GM23338 (cell line): ENCODE results near the gene SLC12A5. TPM values are rescaled to one million over a fixed set of nuclear protein-coding genes. Genes with fewer than 3 reads are reported as not detected.

ENCODE experiments used
- ATAC-seq: fragments of 200-7000 bp; cut with Tn5 transposase; 3 replicates; pipeline ENCODE4 v1.9.1; 2020
- DNase-seq: peaks from one replicate; pipeline ENCODE4 v3.0.0-alpha.2; 2015; ENCODE audit warnings: low spot score
- H2AFZ ChIP-seq: fragments of 200-600 bp; sonication (generic); 2 replicates; pipeline ENCODE4 v1.8.0; 2016; ENCODE audit warnings: antibody characterized with exemption, mild to moderate bottlenecking, moderate library complexity
- H3F3A ChIP-seq: fragments of 200-600 bp; sonication (generic); replicated peaks from 2 replicates; pipeline ENCODE4 v1.8.0; 2017; ENCODE audit warnings: antibody characterized with exemption, mixed run types, low read depth
- H3K27ac ChIP-seq: fragments of 200-600 bp; sonication (generic); 2 replicates; pipeline ENCODE4 v1.6.1; 2016; ENCODE audit warnings: low read depth
- H3K27me3 ChIP-seq: fragments of 200-600 bp; sonication (generic); 2 replicates; pipeline ENCODE4 v1.8.0; 2016; ENCODE audit warnings: mild to moderate bottlenecking, mixed run types, moderate library complexity; ENCODE audit not compliant: insufficient read depth
- H3K36me3 ChIP-seq: fragments of 200-600 bp; sonication (generic); 2 replicates; pipeline ENCODE4 v1.8.0; 2016; ENCODE audit warnings: mild to moderate bottlenecking; ENCODE audit not compliant: insufficient read depth
- H3K4me1 ChIP-seq: fragments of 200-600 bp; sonication (generic); 2 replicates; pipeline ENCODE4 v1.8.0; 2016; ENCODE audit warnings: mild to moderate bottlenecking, moderate library complexity; ENCODE audit not compliant: insufficient read depth
- H3K4me2 ChIP-seq: fragments of 200-600 bp; sonication (generic); 2 replicates; pipeline ENCODE4 v1.7.1; 2017; ENCODE audit warnings: mixed run types
- H3K4me3 ChIP-seq: fragments of 200-600 bp; sonication (generic); 2 replicates; pipeline ENCODE4 v1.6.1; 2016; ENCODE audit warnings: mixed run types
- H3K79me2 ChIP-seq: fragments of 200-600 bp; sonication (generic); replicated peaks from 2 replicates; pipeline ENCODE4 v1.8.0; 2017; ENCODE audit warnings: mild to moderate bottlenecking; ENCODE audit not compliant: insufficient read depth
- H3K9me2 ChIP-seq: fragments of 200-600 bp; sonication (generic); 2 replicates; pipeline ENCODE4 v1.8.0; 2017; ENCODE audit not compliant: insufficient read depth
- H4K20me1 ChIP-seq: fragments of 200-600 bp; sonication (generic); replicated peaks from 2 replicates; pipeline ENCODE4 v1.8.0; 2017; ENCODE audit warnings: mild to moderate bottlenecking; ENCODE audit not compliant: insufficient read depth
- H3K27ac Mint-ChIP-seq: 2 replicates; pipeline ENCODE4 v1.8.0; 2020; ENCODE audit warnings: inconsistent platforms, mild to moderate bottlenecking, moderate library complexity, mixed read lengths
- H3K27me3 Mint-ChIP-seq: 3 replicates; pipeline ENCODE4 v1.8.0; 2022; ENCODE audit warnings: low read depth, mild to moderate bottlenecking, moderate library complexity, mixed read lengths, inconsistent platforms; ENCODE audit not compliant: insufficient read depth, poor library complexity
- H3K36me3 Mint-ChIP-seq: 3 replicates; pipeline ENCODE4 v1.8.0; 2021; ENCODE audit warnings: low read depth, mild to moderate bottlenecking, inconsistent platforms, moderate library complexity, mixed read lengths
- H3K4me1 Mint-ChIP-seq: 3 replicates; pipeline ENCODE4 v1.8.0; 2020; ENCODE audit warnings: mild to moderate bottlenecking, inconsistent platforms, mixed read lengths
- H3K4me3 Mint-ChIP-seq: 3 replicates; pipeline ENCODE4 v1.8.0; 2021; ENCODE audit warnings: moderate library complexity, mild to moderate bottlenecking, inconsistent platforms, mixed read lengths
- H3K9me3 Mint-ChIP-seq: 3 replicates; pipeline ENCODE4 v1.8.0; 2020; ENCODE audit warnings: moderate library complexity, mild to moderate bottlenecking, inconsistent platforms, mixed read lengths
- CREB1 ChIP-seq: fragments of 250-450 bp; sonication (Bioruptor Pico); IDR thresholded peaks from 2 replicates; pipeline ENCODE4 v1.5.0; 2020; ENCODE audit warnings: low read depth, mild to moderate bottlenecking, moderate library complexity
- CTCF ChIP-seq, 2 experiments: fragments of 200-600 bp in 1 of 2; sonication (generic) in 1 of 2; conservative IDR thresholded peaks; 2 replicates each; pipeline versions ENCODE4 v1.5.1 to v1.6.1; 2016 to 2017; ENCODE audit warnings: antibody characterized with exemption in 2 of 2, low read depth in 2 of 2, mild to moderate bottlenecking in 2 of 2, moderate library complexity in 1 of 2
- EZH2 ChIP-seq: fragments of 200-600 bp; sonication (generic); IDR thresholded peaks from one replicate; pipeline ENCODE4 v1.8.0; 2017; ENCODE audit warnings: antibody characterized with exemption, mild to moderate bottlenecking, low read depth; ENCODE audit not compliant: unreplicated experiment
- EZH2phosphoT487 ChIP-seq: fragments of 200-600 bp; sonication (generic); IDR thresholded peaks from one replicate; pipeline ENCODE4 v1.8.1; 2018; ENCODE audit warnings: antibody characterized with exemption; ENCODE audit not compliant: unreplicated experiment
- JUNB ChIP-seq: IDR thresholded peaks from one replicate; pipeline ENCODE4 v1.6.1; 2016; ENCODE audit warnings: antibody characterized with exemption; ENCODE audit not compliant: unreplicated experiment
- NANOG ChIP-seq: IDR thresholded peaks from 2 replicates; pipeline ENCODE4 v1.6.1; 2016; ENCODE audit warnings: antibody characterized with exemption, borderline replicate concordance
- ZNF331 ChIP-seq: fragments of 250-450 bp; sonication (Bioruptor Pico); IDR thresholded peaks from 2 replicates; pipeline ENCODE4 v1.5.0; 2020; ENCODE audit warnings: low read depth, mild to moderate bottlenecking, moderate library complexity
- ZNF462 ChIP-seq: fragments of 250-450 bp; sonication (Bioruptor Pico); IDR thresholded peaks from 2 replicates; pipeline ENCODE4 v1.5.0; 2020; ENCODE audit warnings: mild to moderate bottlenecking, moderate library complexity
- polyA plus RNA-seq: library from polyadenylated mRNA; unstranded; fragments of >200 nt; fragmentation: Nextera tagmentation; extraction: Ambion mirVana; gene quantifications from 2 replicates; pipeline ENCODE4 v1.2.1, GENCODE V29; 2016
- total RNA-seq: library from RNA; depleted of rRNA; stranded (reverse); fragments of >200 nt; shearing (Covaris generic); gene quantifications from 2 replicates; pipeline ENCODE4 v1.2.3, GENCODE V29; 2014
- TF ChIP-seq, protein P1 (sequence below): IDR thresholded peaks from one replicate; pipeline ENCODE4 v1.6.1; 2018; ENCODE audit warnings: antibody characterized with exemption; ENCODE audit not compliant: unreplicated experiment
- TF ChIP-seq, protein P2 (sequence below): IDR thresholded peaks from 2 replicates; pipeline ENCODE4 v1.6.1; 2016; ENCODE audit warnings: antibody characterized with exemption

The SLC12A5 gene
- total and polyA plus RNA-seq, 2 experiments from 2014 or later, result 3.5 to 8.4 TPM

- no peak overlapping the region for H3K4me2 ChIP-seq
- H3K27me3 ChIP-seq, result peaks cover 78% of the 10 kb centered on the region
- 0 out of 2 replicates have a peak, but pooled peaks cover 3% of the 10 kb centered on the region for H3F3A ChIP-seq
- H3K27ac Mint-ChIP-seq, result no peak overlapping the region
- no peak overlapping the region for H3K4me3 ChIP-seq
- no peak for ATAC-seq
- no peak for DNase-seq
- H3K4me1 ChIP-seq, result peaks cover 4% of the 10 kb centered on the region
- H3K9me2 ChIP-seq, result no peaks in the 10 kb centered on the region
- H3K27ac ChIP-seq, result no peak overlapping the region
- TF ChIP-seq, protein P1, sequence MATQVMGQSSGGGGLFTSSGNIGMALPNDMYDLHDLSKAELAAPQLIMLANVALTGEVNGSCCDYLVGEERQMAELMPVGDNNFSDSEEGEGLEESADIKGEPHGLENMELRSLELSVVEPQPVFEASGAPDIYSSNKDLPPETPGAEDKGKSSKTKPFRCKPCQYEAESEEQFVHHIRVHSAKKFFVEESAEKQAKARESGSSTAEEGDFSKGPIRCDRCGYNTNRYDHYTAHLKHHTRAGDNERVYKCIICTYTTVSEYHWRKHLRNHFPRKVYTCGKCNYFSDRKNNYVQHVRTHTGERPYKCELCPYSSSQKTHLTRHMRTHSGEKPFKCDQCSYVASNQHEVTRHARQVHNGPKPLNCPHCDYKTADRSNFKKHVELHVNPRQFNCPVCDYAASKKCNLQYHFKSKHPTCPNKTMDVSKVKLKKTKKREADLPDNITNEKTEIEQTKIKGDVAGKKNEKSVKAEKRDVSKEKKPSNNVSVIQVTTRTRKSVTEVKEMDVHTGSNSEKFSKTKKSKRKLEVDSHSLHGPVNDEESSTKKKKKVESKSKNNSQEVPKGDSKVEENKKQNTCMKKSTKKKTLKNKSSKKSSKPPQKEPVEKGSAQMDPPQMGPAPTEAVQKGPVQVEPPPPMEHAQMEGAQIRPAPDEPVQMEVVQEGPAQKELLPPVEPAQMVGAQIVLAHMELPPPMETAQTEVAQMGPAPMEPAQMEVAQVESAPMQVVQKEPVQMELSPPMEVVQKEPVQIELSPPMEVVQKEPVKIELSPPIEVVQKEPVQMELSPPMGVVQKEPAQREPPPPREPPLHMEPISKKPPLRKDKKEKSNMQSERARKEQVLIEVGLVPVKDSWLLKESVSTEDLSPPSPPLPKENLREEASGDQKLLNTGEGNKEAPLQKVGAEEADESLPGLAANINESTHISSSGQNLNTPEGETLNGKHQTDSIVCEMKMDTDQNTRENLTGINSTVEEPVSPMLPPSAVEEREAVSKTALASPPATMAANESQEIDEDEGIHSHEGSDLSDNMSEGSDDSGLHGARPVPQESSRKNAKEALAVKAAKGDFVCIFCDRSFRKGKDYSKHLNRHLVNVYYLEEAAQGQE, result no peak
- TF ChIP-seq ZNF331 (CRISPR knock-in tag), result no peak
- TF ChIP-seq JUNB, result no peak
- TF ChIP-seq, protein P2, sequence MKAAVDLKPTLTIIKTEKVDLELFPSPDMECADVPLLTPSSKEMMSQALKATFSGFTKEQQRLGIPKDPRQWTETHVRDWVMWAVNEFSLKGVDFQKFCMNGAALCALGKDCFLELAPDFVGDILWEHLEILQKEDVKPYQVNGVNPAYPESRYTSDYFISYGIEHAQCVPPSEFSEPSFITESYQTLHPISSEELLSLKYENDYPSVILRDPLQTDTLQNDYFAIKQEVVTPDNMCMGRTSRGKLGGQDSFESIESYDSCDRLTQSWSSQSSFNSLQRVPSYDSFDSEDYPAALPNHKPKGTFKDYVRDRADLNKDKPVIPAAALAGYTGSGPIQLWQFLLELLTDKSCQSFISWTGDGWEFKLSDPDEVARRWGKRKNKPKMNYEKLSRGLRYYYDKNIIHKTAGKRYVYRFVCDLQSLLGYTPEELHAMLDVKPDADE, result no peak
- no peak for TF ChIP-seq NANOG
- no peak for TF ChIP-seq ZNF462
- no peak for TF ChIP-seq EZH2
- no peak for TF ChIP-seq EZH2phosphoT487
- no peak for TF ChIP-seq CREB1 (CRISPR knock-in tag)
- TF ChIP-seq CTCF (conservative IDR thresholded peaks at IDR 0.05; ENCODE audit: low read depth in 2 of 2), result no peak
- no peak overlapping the region for H3K4me3 Mint-ChIP-seq
- H3K9me3 Mint-ChIP-seq, result no peaks in the 10 kb centered on the region; the same call in 2 of the 3 replicates
- H3K4me1 Mint-ChIP-seq, result peaks cover 9% of the 10 kb centered on the region
- H3K36me3 Mint-ChIP-seq, result no peaks in the 10 kb centered on the region
- no peak overlapping the region for H2AFZ ChIP-seq
- peaks cover 67% of the 10 kb centered on the region for H3K27me3 Mint-ChIP-seq
- no peaks in the 10 kb centered on the region for H3K79me2 ChIP-seq
- H4K20me1 ChIP-seq, result peaks cover 6% of the 10 kb centered on the region; the same call in 1 of the 2 replicates
- no peaks in the 10 kb centered on the region for H3K36me3 ChIP-seq
Observed at GRCh38 chr20:46025376-46025783, 3.6 kb upstream of the SLC12A5 start.
